ENCODE results near the gene MUSK. TPM values are rescaled to one million over a fixed set of nuclear protein-coding genes. Genes with fewer than 3 reads are reported as not detected.

The MUSK gene
- total and polyA plus RNA-seq, 4 experiments from 2014 or later = not detected

- intact Hi-C loops (cut with micrococcal nuclease) = no loop called here
- Mint-ChIP-seq H3K36me3 (no peaks in the 10 kb centered on the region), H3K27ac (no peak overlapping the region), H3K4me3 (no peak overlapping the region), H3K27me3 (no peaks in the 10 kb centered on the region), H3K9me3 (peaks cover 0 to 20% (median 10%) of the 10 kb centered on the region in 8 donors), H3K4me1 (no peaks in the 10 kb centered on the region)
- H3K27me3 ChIP-seq (ENCODE audit: insufficient read depth, low read length) = no peaks in the 10 kb centered on the region
- no peaks in the 10 kb centered on the region for H3K4me1 ChIP-seq (ENCODE audit: insufficient read depth, low read length)
- H3K36me3 ChIP-seq (ENCODE audit: insufficient read depth, low read length) = no peaks in the 10 kb centered on the region
- no peak overlapping the region for H3K4me3 ChIP-seq (ENCODE audit: low read length in 2 of 2)
- ChIA-PET CTCF (ENCODE audit: partially characterized antibody) (no interaction called here), POLR2A (ENCODE audit: partially characterized antibody) (no interaction called here)
- no peak for DNase-seq
- no peak overlapping the region for H3K27ac ChIP-seq (ENCODE audit: low read depth, low read length)
- no peaks in the 10 kb centered on the region for H3K9me3 ChIP-seq (ENCODE audit: control insufficient read depth in 1 of 2, low read length in 2 of 2)
Measured at GRCh38 chr9:110638381-110638954, 30.1 kb upstream of the MUSK start.

- H3K27ac ChIP-seq (ENCODE audit: low read depth, low read length) = no peak overlapping the region
- POLR2A ChIA-PET (ENCODE audit: partially characterized antibody) = no interaction called here
- DNase-seq = no peak
- H3K36me3 ChIP-seq (ENCODE audit: insufficient read depth, low read length) = no peaks in the 10 kb centered on the region
- Mint-ChIP-seq H3K4me1 (no peaks in the 10 kb centered on the region), H3K27ac (no peak overlapping the region), H3K4me3 (no peak overlapping the region), H3K9me3 (peaks cover 0 to 14% (median 7%) of the 10 kb centered on the region in 8 donors), H3K36me3 (no peaks in the 10 kb centered on the region), H3K27me3 (no peaks in the 10 kb centered on the region)
- no peaks in the 10 kb centered on the region for H3K4me1 ChIP-seq (ENCODE audit: insufficient read depth, low read length)
- H3K4me3 ChIP-seq (ENCODE audit: low read length in 2 of 2) = no peak overlapping the region
- no peaks in the 10 kb centered on the region for H3K9me3 ChIP-seq (ENCODE audit: control insufficient read depth in 1 of 2, low read length in 2 of 2)
- CTCF ChIA-PET (ENCODE audit: partially characterized antibody) = no interaction called here
- intact Hi-C loops (cut with micrococcal nuclease) = no loop called here
- no peaks in the 10 kb centered on the region for H3K27me3 ChIP-seq (ENCODE audit: insufficient read depth, low read length)
Measured at GRCh38 chr9:110640736-110641135, 27.9 kb upstream of the MUSK start.

GRCh38 chr9:110641293-110641692 lies 27.3 kb upstream of the MUSK start:
- peaks cover 0 to 10% (median 4%) of the 10 kb centered on the region in 8 donors for H3K9me3 Mint-ChIP-seq
- no peaks in the 10 kb centered on the region for H3K4me1 ChIP-seq (ENCODE audit: insufficient read depth, low read length)
- no peaks in the 10 kb centered on the region for H3K27me3 Mint-ChIP-seq
- no peaks in the 10 kb centered on the region for H3K27me3 ChIP-seq (ENCODE audit: insufficient read depth, low read length)
- H3K36me3 ChIP-seq (ENCODE audit: insufficient read depth, low read length) = no peaks in the 10 kb centered on the region
- intact Hi-C loops (cut with micrococcal nuclease) = no loop called here
- ChIA-PET CTCF (ENCODE audit: partially characterized antibody) (no interaction called here), POLR2A (ENCODE audit: partially characterized antibody) (no interaction called here)
- no peaks in the 10 kb centered on the region for H3K36me3 Mint-ChIP-seq
- H3K4me3 ChIP-seq (ENCODE audit: low read length in 2 of 2) = no peak overlapping the region
- no peak overlapping the region for H3K27ac ChIP-seq (ENCODE audit: low read depth, low read length)
- H3K9me3 ChIP-seq (ENCODE audit: control insufficient read depth in 1 of 2, low read length in 2 of 2) = no peaks in the 10 kb centered on the region
- no peak overlapping the region for H3K27ac Mint-ChIP-seq
- no peak overlapping the region for H3K4me3 Mint-ChIP-seq
- no peaks in the 10 kb centered on the region for H3K4me1 Mint-ChIP-seq
- DNase-seq = no peak

GRCh38 chr9:110648696-110649095 lies 19.9 kb upstream of the MUSK start:
- no peak for DNase-seq
- no peaks in the 10 kb centered on the region for H3K9me3 ChIP-seq (ENCODE audit: control insufficient read depth in 1 of 2, low read length in 2 of 2)
- POLR2A ChIA-PET (ENCODE audit: partially characterized antibody) = no interaction called here

GRCh38 chr9:110650261-110650660 lies 18.3 kb upstream of the MUSK start:
- DNase-seq = no peak

More at GRCh38 chr9:110648696-110649095, 19.9 kb upstream of the MUSK start:
- CTCF ChIA-PET (ENCODE audit: partially characterized antibody) = no interaction called here
- Histone ChIP-seq H3K4me1 (ENCODE audit: insufficient read depth, low read length) (no peaks in the 10 kb centered on the region), H3K27me3 (ENCODE audit: insufficient read depth, low read length) (no peaks in the 10 kb centered on the region), H3K4me3 (ENCODE audit: low read length in 2 of 2) (no peak overlapping the region), H3K36me3 (ENCODE audit: insufficient read depth, low read length) (no peaks in the 10 kb centered on the region), H3K27ac (ENCODE audit: low read depth, low read length) (no peak overlapping the region)
- Mint-ChIP-seq H3K27me3 (no peaks in the 10 kb centered on the region), H3K36me3 (no peaks in the 10 kb centered on the region), H3K4me3 (no peak overlapping the region), H3K4me1 (no peaks in the 10 kb centered on the region), H3K27ac (no peak overlapping the region), H3K9me3 (peaks cover 0 to 6% (median 0%) of the 10 kb centered on the region in 8 donors)
- intact Hi-C loops (cut with micrococcal nuclease) = no loop called here

GRCh38 chr9:110650991-110651411 lies 17.6 kb upstream of the MUSK start:
- Mint-ChIP-seq H3K36me3 (no peaks in the 10 kb centered on the region), H3K4me1 (no peaks in the 10 kb centered on the region), H3K27me3 (no peaks in the 10 kb centered on the region), H3K9me3 (peaks cover 0 to 2% (median 0%) of the 10 kb centered on the region in 8 donors), H3K4me3 (no peak overlapping the region), H3K27ac (no peak overlapping the region)
- H3K9me3 ChIP-seq (ENCODE audit: control insufficient read depth in 1 of 2, low read length in 2 of 2) = no peaks in the 10 kb centered on the region
- no peaks in the 10 kb centered on the region for H3K36me3 ChIP-seq (ENCODE audit: insufficient read depth, low read length)
- H3K4me1 ChIP-seq (ENCODE audit: insufficient read depth, low read length) = no peaks in the 10 kb centered on the region
- CTCF ChIA-PET (ENCODE audit: partially characterized antibody) = no interaction called here
- no peak for DNase-seq
- H3K27ac ChIP-seq (ENCODE audit: low read depth, low read length) = no peak overlapping the region
- H3K4me3 ChIP-seq (ENCODE audit: low read length in 2 of 2) = no peak overlapping the region
- H3K27me3 ChIP-seq (ENCODE audit: insufficient read depth, low read length) = no peaks in the 10 kb centered on the region
- intact Hi-C loops (cut with micrococcal nuclease) = no loop called here
- POLR2A ChIA-PET (ENCODE audit: partially characterized antibody) = no interaction called here

More at GRCh38 chr9:110650261-110650660, 18.3 kb upstream of the MUSK start:
- Mint-ChIP-seq H3K4me1 (no peaks in the 10 kb centered on the region), H3K9me3 (peaks cover 0 to 2% (median 0%) of the 10 kb centered on the region in 8 donors), H3K36me3 (no peaks in the 10 kb centered on the region), H3K27ac (no peak overlapping the region), H3K4me3 (no peak overlapping the region), H3K27me3 (no peaks in the 10 kb centered on the region)
- no peak overlapping the region for H3K27ac ChIP-seq (ENCODE audit: low read depth, low read length)
- H3K27me3 ChIP-seq (ENCODE audit: insufficient read depth, low read length) = no peaks in the 10 kb centered on the region
- no peaks in the 10 kb centered on the region for H3K36me3 ChIP-seq (ENCODE audit: insufficient read depth, low read length)
- no peaks in the 10 kb centered on the region for H3K4me1 ChIP-seq (ENCODE audit: insufficient read depth, low read length)
- H3K9me3 ChIP-seq (ENCODE audit: control insufficient read depth in 1 of 2, low read length in 2 of 2) = no peaks in the 10 kb centered on the region
- no peak overlapping the region for H3K4me3 ChIP-seq (ENCODE audit: low read length in 2 of 2)
- intact Hi-C loops (cut with micrococcal nuclease) = no loop called here
- POLR2A ChIA-PET (ENCODE audit: partially characterized antibody) = no interaction called here
- CTCF ChIA-PET (ENCODE audit: partially characterized antibody) = no interaction called here

- DNase-seq = no peak
- CTCF ChIA-PET (ENCODE audit: partially characterized antibody) = no interaction called here
- intact Hi-C loops (cut with micrococcal nuclease) = no loop called here
- no peaks in the 10 kb centered on the region for H3K27me3 Mint-ChIP-seq
- H3K9me3 ChIP-seq (ENCODE audit: control insufficient read depth in 1 of 2, low read length in 2 of 2) = no peaks in the 10 kb centered on the region
- POLR2A ChIA-PET (ENCODE audit: partially characterized antibody) = no interaction called here
- no peaks in the 10 kb centered on the region for H3K36me3 Mint-ChIP-seq
- no peak overlapping the region for H3K4me3 ChIP-seq (ENCODE audit: low read length in 2 of 2)
- no peaks in the 10 kb centered on the region for H3K36me3 ChIP-seq (ENCODE audit: insufficient read depth, low read length)
- no peaks in the 10 kb centered on the region for H3K4me1 ChIP-seq (ENCODE audit: insufficient read depth, low read length)
- no peaks in the 10 kb centered on the region for H3K27me3 ChIP-seq (ENCODE audit: insufficient read depth, low read length)
- no peak overlapping the region for H3K27ac Mint-ChIP-seq
- no peaks in the 10 kb centered on the region for H3K4me1 Mint-ChIP-seq
- H3K4me3 Mint-ChIP-seq = no peak overlapping the region
- peaks cover 0 to 5% (median 3%) of the 10 kb centered on the region in 8 donors for H3K9me3 Mint-ChIP-seq
- no peak overlapping the region for H3K27ac ChIP-seq (ENCODE audit: low read depth, low read length)
Measured at GRCh38 chr9:110655754-110656641, 12.6 kb upstream of the MUSK start.

All from CD4-positive, alpha-beta memory T cell (primary cell).